DMS 273 (cell line): ENCODE results near the gene TMUB1.

Source experiments
- DNase-seq: peaks from one replicate; lab custom pipeline; 2025; ENCODE audit not compliant: unreplicated experiment; lab: John Stamatoyannopoulos, UW

Gene TMUB1

GRCh38 chr7:151035026-151035717, 48.1 kb downstream of the TMUB1 start:
- DNase-seq = no peak

- DNase-seq = no peak
These were observed 48.8 kb downstream of the TMUB1 start for GRCh38 chr7:151034312-151035025.

GRCh38 chr7:151033864-151034249, 49.4 kb downstream of the TMUB1 start:
- no peak for DNase-seq

- DNase-seq = peak; percentile 46
These were observed 50.1 kb downstream of the TMUB1 start for GRCh38 chr7:151032936-151033863.
